ENCODE data around the gene SPTLC3. TPM values are rescaled to one million over a fixed set of nuclear protein-coding genes. Genes with fewer than 3 reads are reported as not detected.
A peak's percentile ranks its signal among the peaks of the same experiment; 100 is the strongest.

Gene SPTLC3
- polyA plus RNA-seq, 6 donors from 2014 or later: not detected

GRCh38 chr20:13101276-13101675, 92.5 kb downstream of the SPTLC3 start:
- Mint-ChIP-seq H3K27me3 (peaks cover 0 to 4% (median 3%) of the 10 kb centered on the region in 3 donors), H3K36me3 (no peaks in the 10 kb centered on the region), H3K4me1 (no peaks in the 10 kb centered on the region), H3K4me3 (no peak overlapping the region), H3K27ac (no peak overlapping the region), H3K9me3 (no peaks in the 10 kb centered on the region)
- no peak for DNase-seq
- no peak for ATAC-seq (ENCODE audit: low read depth in 2 of 2)

- no peaks in the 10 kb centered on the region for H3K4me1 Mint-ChIP-seq
- no peak overlapping the region for H3K4me3 Mint-ChIP-seq
- no peak for DNase-seq
- ATAC-seq (ENCODE audit: low read depth in 2 of 2): no peak
- H3K36me3 Mint-ChIP-seq: no peaks in the 10 kb centered on the region
- H3K27me3 Mint-ChIP-seq: peaks cover 0 to 8% (median 6%) of the 10 kb centered on the region in 3 donors
- no peaks in the 10 kb centered on the region for H3K9me3 Mint-ChIP-seq
- no peak overlapping the region for H3K27ac Mint-ChIP-seq
These were observed 92.9 kb downstream of the SPTLC3 start for GRCh38 chr20:13101706-13102105.

- no peak for ATAC-seq (ENCODE audit: low read depth in 2 of 2)
- H3K36me3 Mint-ChIP-seq: no peaks in the 10 kb centered on the region
These were observed 93.5 kb downstream of the SPTLC3 start for GRCh38 chr20:13102237-13102636.

GRCh38 chr20:13102694-13103093, 93.9 kb downstream of the SPTLC3 start:
- no peaks in the 10 kb centered on the region for H3K9me3 Mint-ChIP-seq
- DNase-seq (no peak), ATAC-seq (ENCODE audit: low read depth in 2 of 2) (no peak)
- H3K27me3 Mint-ChIP-seq: peaks cover 0 to 8% (median 6%) of the 10 kb centered on the region in 3 donors
- H3K4me1 Mint-ChIP-seq: no peaks in the 10 kb centered on the region
- no peaks in the 10 kb centered on the region for H3K36me3 Mint-ChIP-seq
- no peak overlapping the region for H3K4me3 Mint-ChIP-seq
- peak overlapping the region in 1 of 6 donors; percentile 70 for H3K27ac Mint-ChIP-seq

More at GRCh38 chr20:13102237-13102636, 93.5 kb downstream of the SPTLC3 start:
- Mint-ChIP-seq H3K4me3 (no peak overlapping the region), H3K9me3 (no peaks in the 10 kb centered on the region), H3K27me3 (peaks cover 0 to 8% (median 6%) of the 10 kb centered on the region in 3 donors), H3K27ac (no peak overlapping the region), H3K4me1 (no peaks in the 10 kb centered on the region)
- DNase-seq: no peak

- H3K36me3 Mint-ChIP-seq: no peaks in the 10 kb centered on the region
- no peak overlapping the region for H3K4me3 Mint-ChIP-seq
- peaks cover 0 to 8% (median 6%) of the 10 kb centered on the region in 3 donors for H3K27me3 Mint-ChIP-seq
- ATAC-seq (ENCODE audit: low read depth in 2 of 2) (no peak), DNase-seq (no peak)
- no peaks in the 10 kb centered on the region for H3K9me3 Mint-ChIP-seq
- no peak overlapping the region for H3K27ac Mint-ChIP-seq
- no peaks in the 10 kb centered on the region for H3K4me1 Mint-ChIP-seq
These were observed 96.3 kb downstream of the SPTLC3 start for GRCh38 chr20:13105039-13105438.

- H3K4me3 Mint-ChIP-seq: no peak overlapping the region
- no peaks in the 10 kb centered on the region for H3K4me1 Mint-ChIP-seq
- no peak for ATAC-seq (ENCODE audit: low read depth in 2 of 2)
- peaks cover 0 to 8% (median 6%) of the 10 kb centered on the region in 3 donors for H3K27me3 Mint-ChIP-seq
- H3K9me3 Mint-ChIP-seq: no peaks in the 10 kb centered on the region
- H3K36me3 Mint-ChIP-seq: no peaks in the 10 kb centered on the region
- H3K27ac Mint-ChIP-seq: no peak overlapping the region
- DNase-seq: no peak
These were observed 97.2 kb downstream of the SPTLC3 start for GRCh38 chr20:13105864-13106457.

- DNase-seq (no peak), ATAC-seq (ENCODE audit: low read depth in 2 of 2) (no peak)
- Mint-ChIP-seq H3K27me3 (peaks cover 0 to 8% (median 6%) of the 10 kb centered on the region in 3 donors), H3K4me3 (no peak overlapping the region), H3K9me3 (no peaks in the 10 kb centered on the region), H3K27ac (peak overlapping the region in 1 of 6 donors; percentile 20), H3K4me1 (no peaks in the 10 kb centered on the region), H3K36me3 (no peaks in the 10 kb centered on the region)
These were observed 100.9 kb downstream of the SPTLC3 start for GRCh38 chr20:13109658-13110057.

GRCh38 chr20:13110796-13111195, 102.0 kb downstream of the SPTLC3 start:
- ATAC-seq (ENCODE audit: low read depth in 2 of 2) (no peak), DNase-seq (no peak)
- no peaks in the 10 kb centered on the region for H3K9me3 Mint-ChIP-seq
- H3K36me3 Mint-ChIP-seq: no peaks in the 10 kb centered on the region
- H3K27ac Mint-ChIP-seq: no peak overlapping the region
- no peak overlapping the region for H3K4me3 Mint-ChIP-seq
- H3K4me1 Mint-ChIP-seq: no peaks in the 10 kb centered on the region
- H3K27me3 Mint-ChIP-seq: peaks cover 0 to 8% (median 6%) of the 10 kb centered on the region in 3 donors

GRCh38 chr20:13111249-13111911, 102.6 kb downstream of the SPTLC3 start:
- Mint-ChIP-seq H3K27me3 (peaks cover 0 to 3% (median 2%) of the 10 kb centered on the region in 3 donors), H3K27ac (no peak overlapping the region), H3K9me3 (no peaks in the 10 kb centered on the region), H3K4me3 (no peak overlapping the region), H3K4me1 (no peaks in the 10 kb centered on the region), H3K36me3 (no peaks in the 10 kb centered on the region)
- ATAC-seq (ENCODE audit: low read depth in 2 of 2): no peak
- DNase-seq: no peak

- no peaks in the 10 kb centered on the region for H3K36me3 Mint-ChIP-seq
- DNase-seq (no peak), ATAC-seq (ENCODE audit: low read depth in 2 of 2) (no peak)
- H3K4me3 Mint-ChIP-seq: no peak overlapping the region
- no peaks in the 10 kb centered on the region for H3K9me3 Mint-ChIP-seq
- no peak overlapping the region for H3K27ac Mint-ChIP-seq
- H3K4me1 Mint-ChIP-seq: no peaks in the 10 kb centered on the region
- H3K27me3 Mint-ChIP-seq: no peaks in the 10 kb centered on the region
These were observed 105.0 kb downstream of the SPTLC3 start for GRCh38 chr20:13113731-13114130.

GRCh38 chr20:13117200-13117599, 108.4 kb downstream of the SPTLC3 start:
- H3K9me3 Mint-ChIP-seq: no peaks in the 10 kb centered on the region
- no peak for ATAC-seq (ENCODE audit: low read depth in 2 of 2)
- H3K4me3 Mint-ChIP-seq: no peak overlapping the region
- no peaks in the 10 kb centered on the region for H3K36me3 Mint-ChIP-seq
- peaks cover 4 to 9% (median 5%) of the 10 kb centered on the region in 3 donors for H3K27me3 Mint-ChIP-seq
- H3K4me1 Mint-ChIP-seq: no peaks in the 10 kb centered on the region
- H3K27ac Mint-ChIP-seq: no peak overlapping the region
- DNase-seq: no peak

- peaks cover 4 to 9% (median 5%) of the 10 kb centered on the region in 3 donors for H3K27me3 Mint-ChIP-seq
- H3K4me1 Mint-ChIP-seq: no peaks in the 10 kb centered on the region
- ATAC-seq (ENCODE audit: low read depth in 2 of 2): no peak
- H3K4me3 Mint-ChIP-seq: no peak overlapping the region
- no peaks in the 10 kb centered on the region for H3K9me3 Mint-ChIP-seq
- DNase-seq: no peak
- no peaks in the 10 kb centered on the region for H3K36me3 Mint-ChIP-seq
- H3K27ac Mint-ChIP-seq: no peak overlapping the region
These were observed 109.9 kb downstream of the SPTLC3 start for GRCh38 chr20:13118676-13119075.

GRCh38 chr20:13119583-13119982, 110.8 kb downstream of the SPTLC3 start:
- Mint-ChIP-seq H3K4me3 (no peak overlapping the region), H3K4me1 (no peaks in the 10 kb centered on the region), H3K9me3 (no peaks in the 10 kb centered on the region), H3K36me3 (no peaks in the 10 kb centered on the region), H3K27me3 (peaks cover 4 to 9% (median 5%) of the 10 kb centered on the region in 3 donors), H3K27ac (no peak overlapping the region)
- ATAC-seq (ENCODE audit: low read depth in 2 of 2): peak in 1 of 2 donors; percentile 36
- DNase-seq: peak; percentile 27

- Mint-ChIP-seq H3K4me3 (no peak overlapping the region), H3K36me3 (no peaks in the 10 kb centered on the region), H3K27me3 (peaks cover 4 to 9% (median 5%) of the 10 kb centered on the region in 3 donors), H3K9me3 (no peaks in the 10 kb centered on the region), H3K27ac (no peak overlapping the region), H3K4me1 (no peaks in the 10 kb centered on the region)
- ATAC-seq (ENCODE audit: low read depth in 2 of 2) (no peak), DNase-seq (no peak)
These were observed 111.7 kb downstream of the SPTLC3 start for GRCh38 chr20:13120471-13120870.
